Ishikawa (cell line): ENCODE measurements around the gene ETDA.

Source experiments
- FOXM1 ChIP-seq: IDR thresholded peaks from 2 replicates; pipeline ENCODE4 v1.6.1; 2012; ENCODE audit warnings: low read depth, borderline replicate concordance
- RAD21 ChIP-seq: IDR thresholded peaks from 2 replicates; pipeline ENCODE4 v1.6.1; 2012; ENCODE audit warnings: low read depth
- REST ChIP-seq: IDR thresholded peaks from 2 replicates; pipeline ENCODE4 v1.6.1; 2012; ENCODE audit warnings: low read depth, mild to moderate bottlenecking
- YY1 ChIP-seq: IDR thresholded peaks from 2 replicates; pipeline ENCODE4 v1.6.1; 2012; ENCODE audit warnings: low read depth

- TF ChIP-seq FOXM1: no peak
- TF ChIP-seq YY1: no peak
- no peak for TF ChIP-seq RAD21
- TF ChIP-seq REST: no peak
Measured at GRCh38 chrX:135275973-135276372, 24.1 kb downstream of the ETDA start.
